GM19372 (cell line): ENCODE results near the gene PTPN4.

Source experiments
- ATAC-seq: cut with Tn5 transposase; IDR thresholded peaks from one replicate; pipeline ENCODE4 v1.9.1; 2021; ENCODE audit warnings: mild to moderate bottlenecking, low read depth, moderate library complexity; ENCODE audit not compliant: unreplicated experiment

PTPN4 gene, protein sequence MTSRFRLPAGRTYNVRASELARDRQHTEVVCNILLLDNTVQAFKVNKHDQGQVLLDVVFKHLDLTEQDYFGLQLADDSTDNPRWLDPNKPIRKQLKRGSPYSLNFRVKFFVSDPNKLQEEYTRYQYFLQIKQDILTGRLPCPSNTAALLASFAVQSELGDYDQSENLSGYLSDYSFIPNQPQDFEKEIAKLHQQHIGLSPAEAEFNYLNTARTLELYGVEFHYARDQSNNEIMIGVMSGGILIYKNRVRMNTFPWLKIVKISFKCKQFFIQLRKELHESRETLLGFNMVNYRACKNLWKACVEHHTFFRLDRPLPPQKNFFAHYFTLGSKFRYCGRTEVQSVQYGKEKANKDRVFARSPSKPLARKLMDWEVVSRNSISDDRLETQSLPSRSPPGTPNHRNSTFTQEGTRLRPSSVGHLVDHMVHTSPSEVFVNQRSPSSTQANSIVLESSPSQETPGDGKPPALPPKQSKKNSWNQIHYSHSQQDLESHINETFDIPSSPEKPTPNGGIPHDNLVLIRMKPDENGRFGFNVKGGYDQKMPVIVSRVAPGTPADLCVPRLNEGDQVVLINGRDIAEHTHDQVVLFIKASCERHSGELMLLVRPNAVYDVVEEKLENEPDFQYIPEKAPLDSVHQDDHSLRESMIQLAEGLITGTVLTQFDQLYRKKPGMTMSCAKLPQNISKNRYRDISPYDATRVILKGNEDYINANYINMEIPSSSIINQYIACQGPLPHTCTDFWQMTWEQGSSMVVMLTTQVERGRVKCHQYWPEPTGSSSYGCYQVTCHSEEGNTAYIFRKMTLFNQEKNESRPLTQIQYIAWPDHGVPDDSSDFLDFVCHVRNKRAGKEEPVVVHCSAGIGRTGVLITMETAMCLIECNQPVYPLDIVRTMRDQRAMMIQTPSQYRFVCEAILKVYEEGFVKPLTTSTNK

DNA sequence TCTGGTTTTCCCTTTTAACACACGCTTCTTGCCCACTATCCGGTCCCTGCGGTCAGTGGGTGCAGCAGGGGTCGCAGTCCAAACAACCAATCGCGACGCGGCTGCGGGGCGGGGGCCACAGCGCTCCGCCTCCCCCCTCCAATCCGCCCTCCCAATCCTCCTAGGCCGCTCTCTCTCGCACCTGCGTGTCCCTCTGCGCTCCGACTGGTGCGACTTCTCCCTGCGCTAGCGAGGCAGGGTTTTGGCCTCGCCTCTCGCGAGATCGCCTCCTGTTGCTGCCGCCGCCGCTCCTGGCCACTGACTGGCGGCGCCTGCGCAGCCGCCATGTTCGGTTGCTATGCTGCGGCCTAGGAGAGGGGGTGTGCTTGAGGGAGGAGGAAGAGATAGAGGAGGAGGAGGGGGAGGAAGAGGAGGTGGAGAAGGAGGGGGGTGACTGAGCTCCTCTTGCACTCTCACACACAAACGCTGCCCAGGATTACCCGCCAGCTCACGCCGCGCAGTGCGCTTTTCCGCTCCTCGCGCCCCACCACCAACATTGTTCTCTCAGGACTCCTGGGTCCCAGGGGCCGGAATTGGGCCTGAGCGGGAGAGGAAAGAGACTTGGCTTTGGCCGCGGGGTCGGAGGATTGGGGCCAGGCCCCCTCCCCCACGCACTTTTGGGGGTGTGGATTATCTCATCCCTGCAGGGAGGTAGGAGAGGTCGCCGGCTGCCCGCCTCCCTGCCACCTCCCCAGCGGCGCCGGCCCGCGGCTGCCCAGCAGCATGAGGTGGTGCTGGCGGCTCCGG lies at the start of gene PTPN4:
Gene PTPN4 (plus strand): TSS at position 472 of the 786 bp plus-strand sequence. CDS start 49,932 bp downstream, outside the sequence.
- peak; percentile 90 for ATAC-seq

DNA sequence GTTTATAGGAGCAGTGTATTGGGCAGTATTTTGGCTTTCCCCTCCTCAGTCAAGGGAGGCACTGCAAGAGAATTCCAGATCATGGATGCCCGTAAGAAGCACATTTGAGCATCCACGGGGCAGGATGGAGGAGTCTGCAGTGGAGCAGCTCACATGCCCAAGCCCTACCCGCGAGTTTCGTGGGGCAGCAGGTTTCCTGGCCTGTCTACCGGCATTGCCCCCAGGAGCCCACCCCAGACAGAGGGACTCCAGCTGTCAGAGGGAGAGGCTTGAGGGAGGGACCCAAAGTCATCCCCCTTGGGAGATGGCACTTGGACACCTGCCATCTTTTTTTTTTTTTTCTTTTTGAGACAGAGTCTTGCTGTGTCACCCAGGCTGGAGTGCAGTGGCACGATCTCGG lies 49.4 kb upstream of the PTPN4 start:
- ATAC-seq, result no peak

DNA sequence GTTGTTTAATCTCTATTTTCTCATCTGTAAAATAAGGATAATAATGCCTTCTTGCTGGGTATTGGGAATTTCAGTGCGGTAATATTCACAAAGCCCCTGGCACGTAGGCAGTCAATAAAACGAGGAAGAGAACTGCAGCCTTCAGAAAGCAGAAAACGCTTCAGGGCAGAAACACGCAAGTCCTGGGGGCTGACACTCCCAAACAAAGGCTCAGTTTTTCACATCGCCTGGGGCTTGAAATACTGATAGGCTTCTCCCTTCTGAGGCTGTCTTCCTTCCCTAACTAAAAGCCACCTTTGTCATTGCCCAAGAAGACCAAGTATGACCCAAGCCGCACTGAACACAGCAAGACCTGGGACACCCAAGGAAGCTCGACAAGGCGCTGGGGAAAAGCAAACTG lies 48.4 kb upstream of the PTPN4 start:
- ATAC-seq, result no peak

DNA sequence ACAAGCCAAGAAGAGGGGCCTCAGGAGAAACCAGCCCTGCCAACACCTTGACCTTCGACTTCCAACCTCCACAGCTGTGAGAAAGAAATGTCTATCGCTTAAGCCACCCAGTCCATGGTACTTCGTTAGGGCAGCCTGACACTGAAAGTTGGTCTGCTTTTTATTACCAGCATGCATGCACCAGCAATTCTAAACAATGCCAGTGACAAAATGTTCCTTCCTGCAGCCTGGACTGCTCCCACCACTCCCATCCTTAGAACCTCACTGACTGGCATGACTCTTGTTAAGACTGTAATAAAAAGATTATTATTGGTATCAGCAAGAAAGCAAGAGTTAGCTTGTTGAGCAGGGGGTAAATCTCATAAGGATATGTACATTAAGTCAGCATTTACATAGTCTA lies 47.2 kb upstream of the PTPN4 start:
- no peak for ATAC-seq

DNA sequence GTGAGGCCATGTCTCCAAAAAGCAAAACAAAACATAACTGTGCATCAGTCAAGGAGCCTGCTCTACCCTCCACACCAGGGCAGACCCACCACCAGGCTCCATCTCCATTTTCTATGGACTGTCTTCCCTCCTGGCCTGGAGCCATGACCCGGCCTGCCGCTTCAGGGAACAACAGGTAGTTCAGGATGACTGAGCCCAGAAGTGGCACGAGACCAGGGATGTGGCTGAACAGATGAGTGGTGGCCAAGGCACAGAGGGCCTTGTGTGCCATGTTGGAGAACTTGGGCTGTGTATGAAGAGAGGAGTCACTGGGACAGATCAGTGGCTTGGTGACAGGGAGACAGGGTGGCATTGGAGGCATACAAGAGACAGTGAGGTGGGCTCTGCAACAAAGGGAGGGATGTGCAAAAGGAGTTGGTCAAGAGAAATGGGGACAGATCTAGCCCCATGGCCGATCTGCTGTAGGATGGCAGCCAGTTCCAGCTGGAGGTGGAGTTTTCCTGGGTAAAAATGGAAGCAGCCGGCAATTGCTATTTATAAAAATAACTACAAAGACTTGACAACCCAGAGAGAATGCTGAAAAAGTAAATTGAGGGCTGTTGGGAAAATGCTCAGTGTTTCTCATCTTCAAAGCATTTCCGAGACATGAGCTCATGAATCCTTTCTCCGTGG lies 45.8 kb upstream of the PTPN4 start:
- ATAC-seq, result no peak

DNA sequence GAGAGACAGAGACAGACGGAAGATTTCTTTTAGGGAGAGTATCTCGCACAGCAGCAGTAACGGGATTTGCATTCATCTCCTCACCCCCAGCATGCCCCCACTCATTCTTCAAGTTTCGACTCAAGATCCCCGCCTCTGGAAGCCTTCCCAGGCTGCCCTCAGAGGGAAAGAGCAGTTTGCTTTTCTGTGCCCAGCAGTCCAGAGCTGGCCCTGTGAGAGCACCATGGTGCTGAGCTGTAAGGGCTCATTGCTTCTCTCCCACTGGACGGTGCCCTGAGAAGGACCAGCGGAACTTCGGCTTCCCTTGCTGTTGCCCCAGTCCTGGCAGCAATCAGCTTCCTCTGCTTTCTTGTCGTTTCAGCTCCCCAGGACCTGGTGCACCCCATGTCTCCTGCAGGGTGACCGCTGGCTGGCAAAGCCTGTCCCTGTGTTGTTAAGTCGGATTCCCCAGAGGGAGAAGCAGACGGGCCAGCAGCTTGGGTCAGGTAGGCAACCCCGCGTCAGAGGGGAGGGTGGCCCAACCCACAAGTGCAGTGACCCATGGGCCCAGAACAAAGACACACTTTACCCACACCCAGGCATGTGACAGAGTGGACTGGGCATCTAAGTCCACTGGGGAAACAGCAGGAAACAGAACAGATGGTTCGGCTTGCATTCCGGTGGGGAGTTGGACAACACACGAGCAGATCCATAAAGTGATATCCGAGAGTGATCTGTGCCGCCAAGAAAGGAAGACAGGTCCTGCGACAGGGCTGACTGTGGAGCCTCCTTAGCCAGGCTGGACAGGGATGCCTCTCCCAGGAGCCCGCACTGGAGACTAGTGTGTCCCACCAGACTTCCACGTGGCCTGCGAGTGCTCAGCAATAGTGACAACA lies 44.1 kb upstream of the PTPN4 start:
- no peak for ATAC-seq

DNA sequence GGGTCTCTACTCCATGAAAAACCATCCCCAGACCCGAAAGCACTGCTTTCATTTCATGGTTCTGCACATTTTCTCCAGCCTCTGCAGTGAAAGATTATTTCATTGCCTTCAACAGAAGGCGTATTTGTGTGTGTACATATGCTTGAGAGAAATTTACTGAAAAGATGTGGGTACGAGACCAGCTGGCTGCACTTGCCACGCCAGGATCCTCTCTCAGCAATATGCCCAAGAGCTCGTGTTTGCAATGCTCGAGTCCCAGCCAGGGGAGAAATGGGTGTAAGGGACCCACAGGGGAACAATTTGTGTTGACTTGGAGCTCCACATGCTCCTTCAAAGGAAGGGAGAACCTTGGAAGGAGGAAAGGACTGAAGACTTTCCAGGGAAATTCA lies 43.4 kb upstream of the PTPN4 start:
- no peak for ATAC-seq

DNA sequence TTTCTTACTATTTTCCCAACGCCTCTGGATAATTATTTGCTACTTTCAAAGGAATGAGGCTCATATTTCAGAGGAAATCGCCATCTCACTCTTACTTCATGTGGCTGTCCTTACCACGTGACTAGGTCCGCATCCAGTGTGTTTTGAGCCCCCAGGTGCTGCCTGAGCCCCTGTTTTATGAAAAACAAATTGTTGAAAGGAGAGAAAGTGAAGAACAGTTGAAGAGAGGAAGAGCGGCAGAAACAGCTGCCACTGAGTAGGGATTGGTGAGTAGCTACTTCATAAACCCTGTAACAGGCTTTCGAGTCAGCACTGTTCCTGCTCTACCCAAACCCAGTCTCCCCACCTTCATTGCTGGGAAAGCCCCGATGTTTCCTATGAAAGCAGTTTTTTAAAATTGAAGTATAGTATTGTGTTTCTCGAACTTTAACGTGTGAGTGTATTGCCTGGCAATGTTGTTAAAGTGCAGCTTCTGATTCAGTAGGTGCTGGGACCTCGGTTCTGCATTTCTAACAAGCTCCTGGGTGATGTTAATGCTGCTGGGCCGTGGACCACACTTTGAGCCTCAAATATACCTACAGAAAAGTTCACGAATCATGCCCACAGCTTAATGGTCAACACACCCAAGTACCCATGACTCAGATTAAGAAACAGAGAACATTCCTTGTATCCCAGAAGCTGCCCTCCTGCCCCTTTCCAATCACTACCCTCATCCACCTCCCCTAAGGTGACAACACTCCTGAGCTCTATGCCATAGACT lies 41.0 kb upstream of the PTPN4 start:
- no peak for ATAC-seq

DNA sequence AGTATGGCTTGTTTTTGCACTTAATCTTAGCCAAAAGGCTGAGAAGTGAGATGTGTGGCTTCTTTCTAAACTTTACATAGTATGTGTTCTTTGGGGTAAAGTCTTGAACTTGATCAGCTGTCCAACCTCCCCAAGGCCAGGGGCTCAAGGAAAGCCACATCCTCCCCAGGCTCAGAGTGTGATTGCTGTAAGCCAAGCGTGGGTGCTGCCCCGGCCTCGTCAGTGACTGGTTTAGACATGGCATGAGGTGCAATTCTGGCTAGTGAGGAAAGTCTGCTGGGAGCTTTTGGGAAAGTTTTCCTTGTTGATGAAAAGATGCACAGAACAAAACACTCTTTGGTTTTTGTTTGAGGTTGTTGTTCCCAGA lies 40.5 kb upstream of the PTPN4 start:
- no peak for ATAC-seq

DNA sequence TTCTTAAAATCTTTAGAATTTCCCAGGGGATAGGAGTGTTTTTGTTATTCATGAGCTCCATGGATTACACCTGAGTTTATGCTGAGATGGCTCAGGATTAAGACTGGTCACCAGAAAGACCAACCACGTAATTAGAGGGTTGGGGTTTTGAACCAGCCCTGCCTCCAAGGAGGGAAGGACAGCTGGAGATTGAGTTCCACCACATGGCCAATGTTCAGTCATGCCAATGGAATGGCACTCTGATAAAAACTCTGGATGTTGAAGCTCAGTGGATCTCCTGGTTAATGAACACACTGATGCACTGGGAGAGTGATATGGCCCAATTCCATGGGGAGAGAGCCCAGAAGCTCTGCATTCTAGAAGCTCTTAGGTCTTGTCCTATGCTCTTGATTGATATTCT lies 38.7 kb upstream of the PTPN4 start:
- ATAC-seq, result no peak

DNA sequence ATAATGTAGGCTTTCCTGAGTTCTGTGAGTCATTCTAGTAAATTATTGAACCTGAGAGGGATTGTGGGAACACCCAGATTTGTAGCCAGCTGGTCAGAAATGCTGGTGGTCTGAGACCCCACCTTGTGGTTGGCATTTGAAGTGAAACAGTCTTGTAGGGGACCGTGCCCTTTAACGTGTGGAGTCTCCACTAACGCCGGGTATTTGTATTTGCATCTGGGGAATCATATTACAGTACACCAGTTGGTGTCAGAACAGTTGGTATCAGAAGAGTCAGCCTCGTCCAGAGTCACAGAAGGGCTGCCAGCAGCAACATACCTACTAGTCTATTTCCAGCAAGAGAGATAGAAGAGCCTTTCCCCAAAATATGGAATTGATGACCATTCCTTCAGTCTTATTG lies 38.3 kb upstream of the PTPN4 start:
- ATAC-seq, result no peak

DNA sequence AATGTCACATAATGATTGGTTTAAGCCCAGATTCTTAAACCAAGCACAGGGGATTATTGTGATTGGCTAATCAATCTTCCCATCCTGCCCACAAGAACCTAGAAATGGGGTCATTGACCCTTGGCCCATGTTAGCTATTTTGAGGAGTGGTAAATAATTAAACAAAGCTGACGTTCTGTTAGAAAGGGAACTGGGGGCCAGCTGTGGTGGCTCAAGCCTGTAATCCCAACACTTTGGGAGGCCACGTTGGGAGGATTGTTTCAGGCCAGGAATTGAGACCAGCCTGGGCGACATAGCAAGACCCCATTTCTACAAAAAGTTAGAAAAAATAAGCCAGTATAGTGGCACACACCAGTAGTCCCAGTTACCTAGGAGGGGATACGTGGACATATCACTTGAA lies 37.8 kb upstream of the PTPN4 start:
- ATAC-seq, result no peak

DNA sequence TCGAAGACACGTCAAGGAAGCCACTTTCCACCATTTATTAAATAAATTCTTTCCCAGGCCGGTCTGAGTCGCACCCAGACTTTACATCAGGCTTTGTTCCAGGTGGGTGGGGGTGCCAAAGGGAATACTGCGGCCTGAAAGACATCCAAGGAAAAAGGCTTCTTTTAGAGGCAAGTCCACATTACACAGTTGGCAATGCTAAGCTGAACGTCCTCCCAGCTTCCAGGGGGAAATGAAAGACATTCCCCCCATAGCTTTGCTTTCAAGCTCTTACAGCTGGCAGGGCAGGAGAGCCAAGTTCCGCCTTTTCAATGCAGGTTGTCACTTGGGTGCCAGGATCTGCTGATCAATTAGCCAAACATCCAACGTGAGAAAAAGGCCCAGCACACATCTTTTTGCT lies 36.5 kb upstream of the PTPN4 start:
- ATAC-seq, result no peak

DNA sequence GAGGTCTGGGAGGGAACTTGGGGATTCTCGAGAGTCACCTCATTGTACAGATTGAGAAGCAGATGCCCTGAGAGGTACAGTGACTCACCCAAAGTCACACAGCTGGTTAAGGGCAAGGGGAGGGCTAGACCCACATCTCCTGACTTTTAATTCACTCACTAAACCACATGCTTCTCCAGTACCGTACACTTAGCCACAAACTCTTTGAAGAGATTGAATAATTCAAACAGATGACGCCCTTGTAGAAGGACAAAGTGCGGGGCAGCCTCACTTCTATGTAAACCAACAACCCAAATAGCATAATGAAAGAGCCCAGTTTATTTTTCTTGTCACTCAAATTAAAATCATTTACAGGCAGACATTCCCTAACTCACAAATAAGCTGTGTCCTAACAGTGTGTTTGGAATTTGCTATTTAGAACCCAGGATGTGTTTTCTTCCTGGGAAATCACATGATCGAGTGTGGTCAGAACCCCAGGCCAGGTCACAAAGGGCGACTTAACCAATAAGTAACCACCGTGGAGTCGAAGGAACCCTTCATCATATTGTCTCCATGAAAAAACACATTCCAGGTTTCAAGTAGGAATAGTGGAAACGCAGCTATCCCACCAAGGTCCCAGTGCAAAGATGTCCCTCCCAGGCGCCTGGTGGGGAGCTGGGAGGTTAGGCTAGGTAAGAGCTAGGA lies 35.8 kb upstream of the PTPN4 start:
- no peak for ATAC-seq

DNA sequence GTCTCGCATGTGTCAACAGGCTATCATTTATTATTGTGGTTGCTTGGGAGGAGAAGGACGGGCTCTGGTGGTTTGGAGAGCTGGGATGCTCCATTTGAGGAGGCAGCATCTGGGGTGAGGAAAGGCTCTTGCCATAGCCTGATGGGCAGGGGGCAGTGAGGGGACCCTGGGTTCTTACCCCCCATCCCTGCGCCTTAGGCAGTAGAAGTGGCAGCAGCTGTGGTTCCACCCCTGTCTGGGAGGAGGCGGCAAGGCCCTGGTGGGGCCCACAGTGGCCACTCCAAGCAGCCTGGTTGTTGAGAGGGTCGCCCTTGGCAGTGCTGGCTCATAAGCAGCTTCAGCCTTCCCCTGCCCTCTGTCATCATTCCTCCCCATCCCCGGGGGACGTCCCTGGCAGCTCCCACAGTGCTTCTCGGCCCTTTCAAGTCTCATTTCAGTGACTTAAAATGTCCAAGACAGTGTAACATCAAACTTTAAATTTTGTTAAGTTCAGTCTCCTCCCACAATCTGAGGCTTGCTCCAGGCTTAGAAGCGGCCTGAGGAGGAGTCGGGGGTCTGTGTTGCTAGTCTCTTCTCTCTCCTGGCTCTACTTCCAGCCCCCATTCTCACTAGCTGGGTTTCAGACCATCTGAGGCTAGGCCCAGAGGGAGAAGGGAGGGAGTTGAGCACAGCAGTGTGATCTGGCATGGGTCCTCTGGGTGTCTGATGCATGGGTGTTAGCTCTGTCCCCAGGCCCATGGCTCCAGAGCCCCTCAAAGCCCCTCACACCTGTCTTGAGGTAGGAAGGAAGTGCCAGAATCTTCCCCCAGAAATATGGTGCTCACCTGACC lies 34.9 kb upstream of the PTPN4 start:
- ATAC-seq, result no peak

DNA sequence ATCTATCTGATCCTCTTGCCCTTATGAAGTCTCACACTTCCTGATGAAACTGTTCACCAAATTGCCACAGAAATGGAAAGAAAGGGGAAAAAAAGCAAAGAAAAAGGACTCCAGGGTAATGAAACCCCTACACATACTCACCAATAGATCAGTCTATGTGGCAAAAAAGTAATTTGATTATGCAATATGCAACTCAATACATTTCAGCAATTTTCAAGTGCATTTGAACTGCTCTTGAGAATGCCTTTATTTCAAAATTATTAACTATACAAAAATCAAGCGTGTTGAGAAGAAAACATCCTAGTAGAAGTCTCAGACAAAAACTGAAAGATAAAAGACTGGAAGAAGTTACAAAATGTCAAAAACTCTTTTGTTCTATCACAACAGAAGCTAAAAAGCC lies 32.2 kb upstream of the PTPN4 start:
- no peak for ATAC-seq

DNA sequence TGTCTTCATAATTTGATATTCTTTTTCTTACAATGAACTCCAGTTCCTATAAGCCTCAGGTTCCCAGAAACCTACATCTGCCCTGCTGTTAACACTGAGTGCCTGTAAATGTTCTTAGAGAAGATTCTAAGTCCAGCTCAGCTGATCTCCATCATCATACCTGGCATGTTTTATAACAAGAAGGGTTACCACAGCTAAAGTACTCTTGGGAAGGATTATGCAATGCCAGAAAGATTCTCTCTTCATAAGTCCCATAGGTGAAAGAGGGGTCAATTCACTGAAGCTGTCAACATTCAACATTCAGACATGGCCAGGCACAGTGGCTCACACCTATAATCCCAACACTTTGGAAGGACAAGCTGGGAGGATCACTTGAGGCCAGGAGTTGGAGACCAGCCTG lies 31.3 kb upstream of the PTPN4 start:
- ATAC-seq, result no peak
